Measurements from ENCODE around the gene NME3. TPM values are rescaled to one million over a fixed set of nuclear protein-coding genes. Genes with fewer than 3 reads are reported as not detected.
"Not testable (repeated sequence)": the region's sequence is repeated elsewhere in the genome, so short reads cannot be mapped to it uniquely, and the experiment has no call there.

The NME3 gene
- 52.0 and 56.9 TPM in 2 replicates for total RNA-seq

DNA sequence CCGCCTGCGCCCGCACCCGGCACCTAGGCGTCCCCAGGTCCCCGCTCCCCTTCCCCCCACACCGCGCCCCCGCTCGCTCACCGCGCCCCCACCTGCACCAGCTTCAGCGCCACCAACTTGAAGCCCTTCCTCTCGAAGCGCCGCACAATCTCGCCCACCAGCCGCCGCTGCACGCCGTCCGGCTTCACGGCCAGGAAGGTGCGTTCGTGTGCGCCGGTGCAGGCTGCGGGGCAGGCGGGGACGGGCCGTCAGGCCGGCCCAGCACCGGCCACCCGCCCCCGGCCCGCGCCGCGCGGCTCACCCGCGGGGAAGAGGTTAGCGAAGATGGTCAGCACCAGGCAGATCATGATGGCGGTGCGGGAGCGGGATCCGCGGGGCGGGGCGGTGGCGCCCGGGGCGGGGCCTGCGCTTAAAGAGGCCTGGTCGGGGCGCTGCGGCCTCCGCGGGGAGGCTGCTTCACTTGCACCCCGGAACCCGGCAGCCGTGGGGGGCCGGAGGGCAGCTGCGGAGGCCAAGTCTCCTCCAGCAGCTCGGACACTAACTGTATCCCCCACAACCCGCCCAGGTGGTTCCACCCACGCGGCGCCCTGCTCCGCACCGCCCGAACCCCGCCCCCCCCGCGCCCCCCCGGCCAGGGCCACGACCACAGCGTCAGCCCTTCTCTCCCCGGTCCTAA, at the start of gene NME3:
TSS of gene NME3 (minus strand) at position 356 of the 676 bp plus-strand sequence. CDS start at position 347, 9 bp downstream.
- intact Hi-C loops (cut with micrococcal nuclease), result loop anchor here (1.0 to 10.0 kb wide), 6 partner anchors 64 to 901 kb away; partner anchors contain the start of genes TMEM204 and UQCC4

- intact Hi-C loops (cut with micrococcal nuclease), result no loop called here
These were observed 49.6 kb upstream of the NME3 start for GRCh38 chr16:1820946-1821290.

DNA sequence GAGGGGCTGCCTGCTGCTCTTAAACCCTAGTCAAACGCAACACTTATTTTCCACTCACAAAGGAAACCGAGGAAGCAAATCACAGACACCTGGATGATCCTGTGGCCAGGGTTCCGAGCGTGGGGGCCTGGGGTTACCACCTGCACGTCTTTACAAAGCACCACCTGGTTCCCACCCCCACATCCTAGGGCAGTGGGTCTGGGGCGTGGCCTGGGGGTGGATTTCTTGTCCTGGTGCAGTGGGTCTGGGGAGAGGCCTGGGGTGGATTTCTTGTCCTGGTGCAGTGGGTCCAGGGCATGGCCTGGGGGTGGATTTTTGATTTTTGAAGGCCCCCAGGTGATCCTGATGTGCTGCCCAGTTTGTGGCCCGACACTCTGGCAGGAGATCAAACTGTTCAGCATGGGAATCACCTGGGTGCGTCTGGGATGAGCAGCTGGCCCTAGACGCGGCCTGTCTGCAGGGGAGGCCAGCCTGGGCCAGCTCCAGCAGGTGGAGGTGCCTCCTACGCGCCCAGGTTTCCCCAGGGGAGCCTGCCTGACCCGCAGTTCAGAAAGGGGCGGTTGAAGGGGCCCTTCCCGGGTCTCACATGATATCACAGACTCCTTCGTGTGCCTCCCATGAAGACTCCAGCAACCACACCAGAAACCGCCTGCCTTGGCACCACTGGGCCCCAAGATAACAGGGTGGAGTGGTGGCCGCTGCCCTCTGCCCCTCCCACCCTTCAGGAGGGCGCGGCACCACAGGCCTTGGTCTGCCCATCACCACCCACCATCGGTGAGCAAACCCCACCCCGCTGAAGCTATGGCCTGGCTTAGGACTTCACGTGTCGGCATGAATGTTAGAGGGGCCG, 49.0 kb upstream of the NME3 start:
- intact Hi-C loops (cut with micrococcal nuclease), result no loop called here

DNA sequence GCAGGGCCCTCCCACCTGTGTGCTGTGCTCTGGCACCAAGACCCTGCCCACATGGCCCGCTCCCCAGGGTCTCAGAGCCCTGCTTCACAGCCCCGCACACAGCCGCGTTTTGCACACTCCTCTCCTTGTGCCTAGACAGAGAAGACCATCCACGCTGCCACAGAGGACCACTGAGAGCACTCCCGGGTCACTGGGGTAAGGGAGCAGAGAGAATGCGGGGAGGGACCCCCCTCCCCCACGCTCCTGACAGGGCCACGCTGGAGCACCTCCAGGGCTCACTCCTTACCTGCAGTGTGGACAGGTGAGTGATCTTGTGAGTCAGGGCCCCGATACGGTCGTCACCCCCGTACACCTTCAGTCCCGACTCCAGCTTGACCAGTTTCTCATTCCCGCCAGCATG, 48.3 kb upstream of the NME3 start:
- intact Hi-C loops (cut with micrococcal nuclease), result loop anchor here (1.0 kb wide), 1 partner anchor 32 kb away; no protein-coding TSS in a partner anchor

- intact Hi-C loops (cut with micrococcal nuclease), result loop anchor here (1.0 kb wide), 1 partner anchor 32 kb away; no protein-coding TSS in a partner anchor
These were observed 47.7 kb upstream of the NME3 start for GRCh38 chr16:1818873-1819525.

- intact Hi-C loops (cut with micrococcal nuclease), result no loop called here
These were observed 47.0 kb upstream of the NME3 start for GRCh38 chr16:1818204-1818872.

DNA sequence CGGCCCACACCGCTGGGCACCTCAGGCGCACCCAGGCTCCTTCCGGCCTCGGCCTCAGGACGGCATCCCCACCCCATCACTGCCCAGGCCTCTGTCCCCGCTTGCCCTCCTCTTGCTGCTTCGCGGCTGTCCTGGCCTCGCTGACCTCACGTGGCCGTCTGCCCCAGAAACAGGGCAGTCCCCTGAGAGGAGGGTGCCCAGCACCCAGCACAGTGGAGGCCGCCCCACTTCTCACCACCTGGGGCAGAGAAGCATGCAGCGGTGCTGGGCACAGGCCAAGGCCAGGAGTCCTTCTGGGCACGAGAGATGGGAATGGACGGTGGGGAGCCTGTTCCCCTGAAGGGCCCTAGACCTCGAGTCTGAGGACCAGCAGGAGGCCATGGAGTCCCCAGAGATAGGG, 46.4 kb upstream of the NME3 start:
- intact Hi-C loops (cut with micrococcal nuclease), result no loop called here

DNA sequence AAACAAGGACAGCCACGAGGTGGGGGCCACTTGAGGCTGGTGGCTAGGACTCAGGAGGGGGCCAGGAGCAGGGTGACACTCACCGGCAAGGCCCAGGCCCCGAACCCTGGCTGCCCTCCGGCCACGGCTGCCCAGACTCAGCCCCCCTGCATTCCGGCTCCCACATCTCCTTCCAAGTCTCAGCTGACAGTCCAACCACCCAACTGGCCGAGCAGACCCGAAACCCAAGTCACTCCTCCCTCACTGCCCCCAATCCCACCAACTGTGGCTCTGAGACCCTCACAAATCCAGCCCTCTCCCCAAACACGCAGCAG, 45.9 kb upstream of the NME3 start:
- intact Hi-C loops (cut with micrococcal nuclease), result no loop called here

- intact Hi-C loops (cut with micrococcal nuclease), result no loop called here
These were observed 45.3 kb upstream of the NME3 start for GRCh38 chr16:1816396-1817275.

- intact Hi-C loops (cut with micrococcal nuclease), result no loop called here
These were observed 44.1 kb upstream of the NME3 start for GRCh38 chr16:1815461-1815860.

- intact Hi-C loops (cut with micrococcal nuclease), result no loop called here
These were observed 41.4 kb upstream of the NME3 start for GRCh38 chr16:1812732-1813163.

GRCh38 chr16:1810536-1810935, 39.2 kb upstream of the NME3 start:
- intact Hi-C loops (cut with micrococcal nuclease), result no loop called here

- intact Hi-C loops (cut with micrococcal nuclease), result no loop called here
These were observed 38.8 kb upstream of the NME3 start for GRCh38 chr16:1810106-1810505.

DNA sequence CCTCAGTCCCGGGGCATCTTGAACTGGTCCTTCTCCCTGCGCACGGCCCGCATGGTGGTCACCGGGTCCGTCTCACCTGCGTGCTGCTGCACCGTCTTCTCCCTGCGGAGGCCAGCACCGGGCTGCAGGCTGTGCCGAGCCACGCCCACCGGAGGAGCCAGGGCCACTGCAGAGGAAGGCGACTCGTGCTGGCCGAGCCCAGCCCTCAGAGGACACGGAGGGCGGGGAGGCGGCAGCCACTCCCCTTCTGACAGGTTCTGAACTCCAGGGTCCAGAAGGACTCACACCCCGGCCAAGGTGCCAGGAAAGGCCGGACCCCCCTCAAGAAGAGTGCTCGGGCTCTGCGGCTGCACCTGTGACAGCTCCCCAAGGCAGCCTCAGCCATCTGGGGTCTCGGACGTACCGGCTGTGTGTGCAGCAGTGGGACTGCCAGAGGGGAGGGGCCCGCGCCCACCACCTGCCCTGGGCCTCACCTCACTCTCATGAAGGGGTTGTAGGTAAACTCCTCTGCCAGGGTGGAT, 38.0 kb upstream of the NME3 start:
- intact Hi-C loops (cut with micrococcal nuclease), result no loop called here

GRCh38 chr16:1808691-1809090, 37.3 kb upstream of the NME3 start:
- intact Hi-C loops (cut with micrococcal nuclease), result no loop called here

GRCh38 chr16:1807626-1808025, 36.3 kb upstream of the NME3 start:
- intact Hi-C loops (cut with micrococcal nuclease), result no loop called here

DNA sequence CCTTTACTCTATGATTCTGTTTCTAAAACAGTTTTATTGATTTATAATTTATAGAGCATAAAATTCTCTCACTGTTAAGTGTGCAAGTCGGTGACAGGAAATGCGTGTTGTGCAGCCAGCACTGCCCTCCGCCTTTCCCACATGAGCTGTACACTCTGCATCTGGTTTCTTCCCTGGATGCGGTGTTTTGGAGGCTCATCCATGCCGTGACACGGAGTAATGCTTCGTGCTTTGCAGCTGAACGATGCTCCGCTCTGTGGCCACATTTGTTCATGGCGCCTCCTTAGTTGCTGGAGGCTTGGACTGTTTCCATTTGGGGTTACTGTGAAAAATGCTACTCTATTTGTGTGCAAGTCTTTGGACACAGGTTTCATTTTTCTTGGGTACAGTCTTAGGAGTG, 29.4 kb upstream of the NME3 start:
- intact Hi-C loops (cut with micrococcal nuclease), result no loop called here

- intact Hi-C loops (cut with micrococcal nuclease), result not testable (repeated sequence)
These were observed 27.9 kb upstream of the NME3 start for GRCh38 chr16:1799263-1799662.

GRCh38 chr16:1794908-1795666, 23.7 kb upstream of the NME3 start:
- intact Hi-C loops (cut with micrococcal nuclease), result no loop called here
